HG02610 (cell line): ENCODE measurements around the gene MT3.
"Not testable (repeated sequence)": the region's sequence is repeated elsewhere in the genome, so short reads cannot be mapped to it uniquely, and the experiment has no call there.

Experiments used
- ATAC-seq: cut with Tn5 transposase; IDR thresholded peaks from one replicate; pipeline ENCODE4 v1.9.1; 2021; ENCODE audit warnings: mild to moderate bottlenecking, moderate library complexity; ENCODE audit not compliant: unreplicated experiment

MT3 gene

DNA sequence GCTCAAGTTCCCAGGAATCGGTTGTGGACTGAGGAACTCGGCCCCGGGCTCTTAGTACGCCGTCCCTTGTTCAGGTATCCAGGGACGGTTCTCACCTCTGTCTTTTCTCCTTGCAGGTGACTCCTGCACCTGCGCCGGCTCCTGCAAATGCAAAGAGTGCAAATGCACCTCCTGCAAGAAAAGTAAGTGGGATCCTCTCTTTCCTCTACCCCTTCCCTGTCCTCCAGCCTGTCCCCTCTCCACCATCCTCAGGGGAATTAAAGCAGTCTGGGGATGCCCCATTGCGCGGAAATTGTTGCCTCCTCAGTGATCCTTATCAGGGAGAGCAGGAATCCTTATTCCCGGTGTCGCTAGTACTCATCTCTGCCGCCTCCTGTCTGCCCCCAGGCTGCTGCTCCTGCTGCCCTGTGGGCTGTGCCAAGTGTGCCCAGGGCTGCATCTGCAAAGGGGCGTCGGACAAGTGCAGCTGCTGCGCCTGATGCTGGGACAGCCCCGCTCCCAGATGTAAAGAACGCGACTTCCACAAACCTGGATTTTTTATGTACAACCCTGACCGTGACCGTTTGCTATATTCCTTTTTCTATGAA, 19.6 kb downstream of the MT3 start:
- ATAC-seq = no peak

DNA sequence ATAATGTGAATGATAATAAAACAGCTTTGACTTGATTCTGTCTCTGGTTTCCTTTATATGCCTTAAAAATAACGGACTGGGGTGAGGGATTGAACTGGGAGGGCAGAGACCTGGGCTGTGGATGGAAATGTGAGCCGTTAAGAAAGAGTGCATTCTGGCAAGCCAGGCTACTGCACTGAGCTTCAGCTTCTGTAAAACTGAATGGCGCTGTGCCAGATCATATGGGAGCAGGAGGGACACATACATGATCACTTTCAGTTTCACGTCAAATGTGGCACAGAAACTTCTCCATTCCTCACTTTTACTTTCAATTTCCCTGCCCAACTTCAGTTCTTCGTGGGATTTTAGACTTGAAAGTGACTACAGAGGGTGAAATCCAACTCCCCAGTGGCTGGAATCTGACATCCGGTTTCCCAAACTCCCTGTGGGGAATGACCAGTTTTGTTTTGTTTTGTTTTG, 20.2 kb downstream of the MT3 start:
- ATAC-seq = peak; percentile 34

DNA sequence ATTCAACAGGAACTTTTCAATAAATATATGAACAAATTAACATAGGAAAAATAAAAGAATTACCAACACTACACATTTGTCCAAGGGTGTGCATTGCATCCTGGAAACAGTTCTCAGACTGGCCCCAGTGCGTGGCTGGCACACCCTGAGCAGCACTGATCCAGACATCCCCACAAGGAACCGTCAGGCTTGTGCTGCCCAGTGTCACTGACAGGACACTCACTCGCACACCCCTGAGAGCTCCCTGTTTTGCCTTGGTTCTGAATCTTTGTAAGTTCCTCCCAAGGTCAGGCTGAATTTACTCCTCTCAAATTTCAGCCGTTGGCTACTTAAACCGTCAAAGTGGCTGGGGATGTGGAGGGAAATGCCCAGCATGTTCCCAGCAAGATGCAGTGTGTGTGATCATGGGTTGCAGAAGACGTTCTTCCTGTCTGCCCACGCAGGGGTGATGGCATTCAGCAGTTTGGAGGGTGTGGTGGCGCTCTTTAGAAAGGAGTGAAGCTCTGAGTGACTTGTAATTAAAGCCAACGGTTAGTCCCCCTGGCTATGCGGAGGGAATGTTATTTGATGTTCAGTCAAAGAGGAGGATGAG, 20.8 kb downstream of the MT3 start:
- ATAC-seq = peak; percentile 24

DNA sequence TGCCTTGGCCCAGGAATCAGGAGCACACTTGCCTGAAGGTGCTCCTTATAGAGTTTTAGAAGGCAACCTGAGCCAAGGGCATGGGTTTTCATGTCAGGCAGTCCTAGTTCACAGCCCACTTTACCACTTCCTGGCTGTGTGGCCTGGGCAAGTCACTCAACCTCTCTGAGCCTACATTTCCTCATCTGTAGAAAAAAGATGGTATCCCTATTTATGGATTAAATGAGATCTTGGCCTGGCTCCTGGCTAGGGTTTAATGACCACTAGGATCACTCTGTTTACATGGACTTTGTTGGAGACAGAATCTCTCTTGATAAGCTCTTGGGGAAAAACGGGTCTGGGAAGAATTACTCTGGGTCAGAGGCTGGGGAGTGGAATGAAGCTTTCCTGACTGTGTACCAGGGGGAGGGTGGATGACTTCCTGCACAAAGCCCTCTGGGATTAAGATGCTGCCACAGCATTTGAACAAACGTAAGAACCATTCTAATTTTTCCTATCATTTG, 21.3 kb downstream of the MT3 start:
- no peak for ATAC-seq

DNA sequence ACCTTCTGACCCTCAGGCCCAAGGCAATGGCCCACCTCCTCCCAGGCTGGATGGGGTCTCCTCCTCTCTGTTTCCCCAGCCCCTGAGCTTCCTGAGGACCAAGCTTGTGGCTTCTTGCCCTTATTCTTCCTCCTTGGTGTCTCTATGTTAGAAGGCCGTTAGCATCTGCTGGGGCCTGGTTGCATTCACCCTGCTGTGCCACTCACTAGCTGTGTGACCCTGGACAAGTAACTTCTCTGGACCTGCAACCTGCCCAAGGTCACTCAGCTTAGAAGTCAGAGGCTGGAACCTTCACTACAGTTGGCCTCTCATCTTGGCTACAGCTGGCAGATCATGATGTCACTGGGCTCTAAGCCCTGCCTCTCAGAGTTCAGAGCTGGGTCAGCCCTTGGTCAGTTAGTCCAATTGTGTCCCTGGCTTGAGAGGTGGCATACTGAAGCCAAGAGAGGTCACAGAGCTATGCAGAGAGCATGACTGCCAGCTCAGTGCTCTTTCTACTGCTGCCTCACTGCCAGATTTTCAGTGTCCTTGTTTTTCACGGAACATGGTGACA, 22.0 kb downstream of the MT3 start:
- no peak for ATAC-seq

DNA sequence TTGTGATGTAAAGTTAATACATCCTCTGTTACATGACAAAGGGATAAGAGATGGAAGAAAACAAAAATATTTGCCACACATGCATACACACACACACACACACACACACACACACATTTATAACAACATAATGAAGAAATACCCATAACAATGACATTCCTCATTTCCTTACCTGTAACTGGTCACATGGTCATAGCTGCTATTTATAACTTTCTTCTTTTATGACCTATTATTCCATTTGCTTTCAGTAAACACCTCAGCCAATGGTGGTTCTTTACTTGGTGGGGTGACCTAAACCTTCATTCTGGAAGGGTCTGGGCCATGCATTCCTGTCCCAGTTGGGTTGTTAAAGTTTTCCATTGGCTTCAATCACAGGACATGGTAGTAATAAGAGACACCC, 24.4 kb downstream of the MT3 start:
- ATAC-seq = no peak

DNA sequence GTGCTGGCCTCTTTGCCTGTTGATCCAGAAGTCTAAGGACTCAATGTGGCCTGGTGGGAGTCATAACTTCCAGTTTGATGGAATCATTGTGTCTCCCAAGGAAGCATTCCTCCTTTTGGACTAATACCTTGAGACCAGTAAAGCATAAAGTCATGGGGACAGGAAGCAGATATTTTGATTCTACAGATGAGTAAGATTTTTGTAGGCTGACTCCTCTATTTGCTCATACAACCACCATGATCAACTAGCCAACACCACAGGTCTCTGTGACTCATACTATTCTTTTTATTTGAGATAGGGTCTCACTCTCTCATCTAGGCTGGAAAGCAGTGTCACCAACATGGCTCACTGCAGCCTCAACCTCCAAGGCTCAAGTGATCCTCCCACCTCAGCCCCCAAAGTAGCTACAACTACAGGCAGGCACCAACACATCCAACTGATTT, 25.2 kb downstream of the MT3 start:
- peak; percentile 72 for ATAC-seq

DNA sequence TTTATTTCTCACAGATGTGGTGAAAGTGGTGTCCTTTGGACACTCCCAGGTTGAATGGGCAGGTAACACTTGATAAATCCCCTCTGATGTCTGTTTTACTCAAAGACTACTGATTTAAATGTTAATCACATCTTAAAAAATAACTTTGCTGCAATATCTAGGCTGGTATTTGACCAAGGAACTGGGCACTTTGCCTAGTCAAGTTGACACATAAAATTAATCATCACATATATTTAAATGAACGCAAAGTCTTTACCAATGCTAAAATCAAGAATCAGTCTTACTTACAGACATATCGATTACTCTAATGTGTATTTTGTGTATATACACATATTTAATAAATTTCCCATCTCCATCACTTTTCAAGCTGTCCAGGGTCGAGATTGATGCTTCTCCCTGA, 26.0 kb downstream of the MT3 start:
- ATAC-seq = no peak

DNA sequence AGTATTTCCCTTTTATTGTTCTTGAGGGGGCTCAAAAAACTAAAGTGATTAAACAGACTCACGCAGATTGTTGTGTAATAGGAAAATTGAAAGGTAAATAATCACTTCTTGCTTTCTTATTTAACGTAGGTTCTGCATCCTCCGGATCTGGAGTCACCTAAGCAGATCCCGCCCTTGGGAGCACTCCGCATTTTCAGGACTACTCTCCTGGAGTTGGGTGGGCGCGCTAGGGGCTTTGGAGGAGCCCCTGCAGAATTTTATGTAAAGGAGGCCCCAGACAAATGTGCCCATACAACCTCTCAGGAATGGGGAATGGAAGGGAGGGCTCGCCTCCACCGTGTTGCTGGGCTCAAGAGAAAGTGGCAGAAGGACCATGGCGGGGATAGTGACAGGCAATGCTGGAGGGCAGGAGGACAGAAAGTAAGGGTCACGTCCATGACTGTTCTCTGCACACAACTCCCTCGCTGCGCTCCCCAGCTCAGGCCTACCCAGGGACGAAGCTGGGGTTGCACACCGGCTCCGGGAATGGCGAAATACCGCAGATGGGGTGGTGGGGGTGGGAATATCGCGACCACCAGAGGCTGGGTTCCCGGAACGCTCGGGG, 27.4 kb downstream of the MT3 start:
- ATAC-seq = no peak

DNA sequence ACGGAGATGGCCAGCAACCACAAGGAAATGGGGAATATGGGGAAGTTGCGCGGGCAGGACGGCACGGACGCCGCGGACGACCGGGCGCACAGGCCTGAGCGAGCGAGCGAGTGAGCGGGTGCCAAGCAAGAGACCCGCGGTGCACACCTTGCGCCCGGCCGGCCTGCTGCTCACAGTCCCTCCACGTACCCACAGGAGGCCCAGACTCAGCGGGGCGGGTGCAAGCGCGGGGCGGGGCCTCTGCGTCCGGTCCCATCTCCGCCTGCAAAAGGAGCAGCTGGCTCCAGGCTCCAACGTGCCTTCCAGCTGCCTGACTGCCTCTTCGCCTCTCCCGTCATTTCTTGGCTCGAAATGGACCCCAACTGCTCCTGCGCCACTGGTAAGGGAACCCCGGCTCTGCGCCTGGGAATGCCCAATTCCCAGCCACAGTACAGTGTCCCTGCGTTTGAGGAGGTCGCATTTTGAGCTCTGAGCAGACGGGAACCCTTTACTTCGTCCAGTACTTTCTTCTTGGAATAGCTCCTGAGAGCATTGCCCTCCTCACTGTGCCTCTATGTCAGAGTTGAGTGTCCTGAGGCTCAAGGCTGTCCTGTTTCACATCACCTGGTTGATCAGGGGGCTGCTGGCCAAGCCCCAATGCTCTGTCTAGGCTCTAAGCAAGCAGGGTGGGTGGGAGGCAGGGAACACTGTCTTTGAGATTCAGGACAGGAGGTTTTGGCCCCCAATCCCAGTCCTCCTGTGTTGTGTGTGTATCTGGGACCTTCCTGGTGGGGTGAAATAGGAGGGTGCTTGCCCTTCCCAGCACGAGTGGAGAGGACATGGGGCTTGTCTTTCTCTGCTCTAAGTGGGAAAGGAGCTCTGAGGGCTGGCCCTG, 28.1 kb downstream of the MT3 start:
- no peak for ATAC-seq

DNA sequence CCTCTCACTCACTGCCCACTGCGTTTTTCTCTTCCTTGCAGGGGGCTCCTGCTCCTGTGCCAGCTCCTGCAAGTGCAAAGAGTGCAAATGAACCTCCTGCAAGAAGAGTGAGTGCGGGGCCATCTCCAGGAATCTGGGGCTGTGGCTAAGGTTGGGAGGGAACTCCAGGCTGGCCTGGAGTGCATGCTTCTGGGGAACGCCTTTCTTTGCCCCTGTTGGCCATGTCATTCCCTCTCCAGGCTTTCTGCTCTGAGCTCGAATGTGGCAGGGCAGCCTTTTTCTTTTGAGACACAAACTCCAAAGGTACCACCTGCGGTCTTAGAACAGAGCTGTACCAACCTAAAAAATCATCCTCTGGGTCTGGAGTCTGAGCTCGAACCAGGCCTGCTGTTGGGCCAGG, 28.8 kb downstream of the MT3 start:
- ATAC-seq = no peak

DNA sequence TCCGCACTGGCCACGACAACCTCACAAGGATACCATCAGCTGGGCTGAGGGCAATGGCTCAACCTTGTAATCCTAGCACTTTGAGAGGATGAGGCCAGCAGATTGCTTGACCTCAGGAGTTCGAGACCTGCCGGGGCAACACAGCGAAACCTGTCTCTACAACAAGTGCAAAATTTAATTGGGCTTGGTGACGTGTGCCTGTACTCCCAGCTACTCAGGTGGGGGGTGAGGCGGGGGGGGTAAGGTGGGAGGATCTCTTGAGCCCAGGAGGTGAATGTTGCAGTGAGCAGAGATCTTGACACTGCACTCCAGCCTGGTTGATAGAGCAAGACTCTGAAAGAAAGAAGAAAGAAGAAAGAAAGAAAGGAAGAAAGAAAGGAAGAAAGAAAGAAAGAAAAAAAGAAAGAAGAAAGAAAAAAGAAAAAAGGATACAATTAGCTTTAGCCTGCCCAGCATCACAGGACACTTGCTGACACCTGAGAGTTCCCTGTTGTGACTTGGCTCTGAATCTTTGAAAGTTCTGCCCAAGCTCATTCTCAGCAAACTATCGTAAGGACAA, 31.1 kb downstream of the MT3 start:
- ATAC-seq = no peak

DNA sequence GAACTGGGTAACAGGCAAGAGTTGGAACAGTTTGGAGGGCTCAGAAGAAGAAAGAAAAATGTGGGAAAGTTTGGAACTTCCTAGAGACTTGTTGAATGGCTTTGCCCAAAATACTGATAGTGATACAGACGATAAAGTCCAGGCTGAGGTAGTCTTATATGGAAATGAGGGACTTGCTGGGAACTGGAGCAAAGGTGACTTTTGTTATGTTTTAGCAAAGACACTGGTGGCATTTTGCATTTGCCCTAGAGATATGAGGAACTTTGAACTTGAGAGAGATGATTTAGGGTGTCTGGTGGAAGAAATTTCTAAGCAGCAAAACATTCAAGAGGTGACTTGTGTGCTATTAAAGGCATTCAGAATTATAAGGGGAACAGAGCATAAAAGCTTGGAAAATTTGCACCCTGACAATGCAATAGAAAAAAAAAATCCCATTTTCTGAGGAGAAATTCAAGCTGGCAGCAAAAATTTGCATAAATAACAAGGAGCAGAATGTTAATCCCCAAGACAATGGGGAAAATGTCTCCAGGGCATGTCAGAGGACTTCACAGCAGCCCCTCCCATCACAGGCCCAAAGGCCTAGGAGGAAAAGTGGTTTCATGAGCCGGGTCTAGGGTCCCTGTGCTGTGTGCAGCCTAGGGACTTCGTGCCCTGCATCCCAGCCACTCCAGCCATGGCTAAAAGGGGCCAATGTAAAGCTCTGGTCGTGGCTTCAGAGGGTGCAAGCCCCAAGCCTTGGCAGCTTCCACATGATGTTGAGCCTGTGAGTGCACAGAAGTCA, 32.5 kb downstream of the MT3 start:
- not testable (repeated sequence) for ATAC-seq

DNA sequence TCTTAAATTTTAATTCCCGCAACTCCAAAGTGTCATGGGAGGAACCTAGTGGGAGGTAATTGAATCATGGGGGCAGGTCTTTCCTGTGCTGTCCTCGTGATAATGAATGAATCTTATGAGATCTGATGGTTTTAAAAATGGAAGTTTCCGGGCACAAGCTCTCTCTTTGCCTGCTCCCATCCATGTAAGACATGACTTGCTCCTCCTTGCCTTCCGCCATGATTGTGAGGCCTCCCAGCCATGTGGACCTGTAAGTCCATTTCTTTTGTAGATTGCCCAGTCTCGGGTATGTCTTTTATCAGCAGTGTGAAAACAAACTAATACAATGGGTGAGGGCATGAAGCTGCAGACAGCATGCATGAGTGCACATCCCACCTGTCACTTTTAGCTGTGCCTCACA, 33.9 kb downstream of the MT3 start:
- not testable (repeated sequence) for ATAC-seq

DNA sequence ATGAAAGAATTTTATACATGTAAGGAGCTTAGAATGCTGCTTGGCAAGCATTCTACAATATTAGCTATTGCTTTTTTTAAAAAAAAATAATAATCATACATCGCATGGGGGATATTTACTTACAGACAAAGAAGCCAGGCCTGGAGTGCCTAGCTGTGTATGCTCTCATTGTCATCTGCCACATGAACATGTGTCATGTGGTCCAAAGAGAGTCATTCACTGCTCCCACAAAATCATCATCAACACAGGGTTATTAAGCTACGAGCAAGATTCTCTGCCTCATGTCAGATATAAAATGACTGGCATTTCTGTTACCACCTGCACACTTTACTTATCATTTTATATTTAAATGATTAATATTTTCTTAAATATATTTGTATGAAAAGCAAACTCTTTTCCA, 34.3 kb downstream of the MT3 start:
- ATAC-seq = no peak

DNA sequence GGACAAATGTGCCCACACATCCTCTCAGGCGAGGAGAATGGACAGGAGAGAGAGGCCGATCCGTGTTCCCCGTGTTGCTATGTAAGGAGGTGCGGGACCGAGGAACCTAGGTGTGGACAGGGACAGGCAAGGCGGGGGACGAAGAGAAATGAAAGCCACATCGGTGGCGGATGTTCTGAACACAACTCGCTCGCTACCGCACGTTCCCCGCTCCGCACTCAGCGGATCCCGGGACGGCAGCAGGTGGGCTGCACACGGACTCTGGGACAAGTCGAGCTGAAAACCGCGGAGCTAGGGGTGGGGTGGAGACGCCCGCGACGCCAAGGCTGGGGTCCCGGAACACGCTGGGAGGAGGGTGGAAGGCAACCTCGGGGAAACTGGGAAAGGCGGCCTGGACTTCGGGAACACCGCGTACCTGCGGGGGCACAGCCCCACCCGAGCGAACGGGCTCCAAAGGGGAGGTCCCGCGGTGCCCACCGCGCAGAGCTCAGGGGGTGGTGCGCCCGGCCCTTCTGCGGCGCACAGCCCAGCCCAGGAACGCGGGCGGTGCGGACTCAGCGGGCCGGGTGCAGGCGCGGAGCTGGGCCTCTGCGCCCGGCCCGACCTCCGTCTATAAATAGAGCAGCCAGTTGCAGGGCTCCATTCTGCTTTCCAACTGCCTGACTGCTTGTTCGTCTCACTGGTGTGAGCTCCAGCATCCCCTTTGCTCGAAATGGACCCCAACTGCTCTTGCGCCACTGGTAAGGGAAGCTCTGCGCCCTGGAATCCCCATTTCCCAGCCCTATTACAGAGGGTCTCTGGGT, 36.0 kb downstream of the MT3 start, which contains the start of gene MT1E:
MT1E (plus strand) TSS at position 642 of the 803 bp plus-strand sequence; CDS start at position 713, 71 bp downstream.
- peak; percentile 38 for ATAC-seq

DNA sequence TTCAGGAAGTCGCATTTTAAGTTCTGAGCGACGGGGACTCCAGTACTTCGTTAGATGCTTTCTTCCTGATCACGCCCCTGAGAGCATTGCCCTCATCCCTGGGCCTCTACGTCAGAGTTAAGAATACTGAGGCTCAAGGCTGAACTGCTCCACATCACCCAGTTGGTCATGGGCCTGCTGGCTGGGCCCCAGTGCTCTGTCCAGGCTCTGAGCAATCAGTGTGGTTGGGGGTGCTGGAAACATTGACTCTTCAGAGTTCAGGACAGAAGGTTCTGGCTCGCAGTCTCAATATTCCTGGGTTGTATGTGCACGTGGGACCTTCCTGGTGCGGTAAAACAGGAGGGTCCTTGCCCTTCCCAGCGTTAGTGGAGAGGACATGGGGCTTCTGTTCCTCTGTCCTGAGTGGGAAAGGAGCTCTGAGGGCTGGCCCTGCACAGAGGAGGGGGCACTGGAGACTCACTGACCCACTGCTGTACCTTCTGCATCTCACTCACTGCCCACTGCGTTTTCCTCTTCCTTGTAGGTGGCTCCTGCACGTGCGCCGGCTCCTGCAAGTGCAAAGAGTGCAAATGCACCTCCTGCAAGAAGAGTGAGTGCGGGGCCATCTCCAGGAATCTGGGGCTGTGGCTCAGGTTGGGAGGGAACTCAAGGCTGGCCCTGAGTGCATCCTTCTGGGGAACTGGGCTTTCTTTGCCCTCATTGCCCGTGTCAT, 36.8 kb downstream of the MT3 start:
- ATAC-seq = no peak

DNA sequence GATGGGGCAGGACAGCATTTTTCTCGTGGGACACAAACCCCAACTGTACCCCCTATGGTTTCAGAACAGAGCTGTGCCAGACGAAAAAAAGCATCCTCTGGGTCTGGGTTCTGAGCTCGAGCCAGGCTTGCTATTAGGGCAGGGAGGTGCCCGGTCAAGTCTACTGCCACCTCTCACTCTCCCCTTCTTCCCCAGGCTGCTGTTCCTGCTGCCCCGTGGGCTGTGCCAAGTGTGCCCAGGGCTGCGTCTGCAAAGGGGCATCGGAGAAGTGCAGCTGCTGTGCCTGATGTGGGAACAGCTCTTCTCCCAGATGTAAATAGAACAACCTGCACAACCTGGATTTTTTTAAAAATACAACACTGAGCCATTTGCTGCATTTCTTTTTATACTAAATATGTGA, 37.4 kb downstream of the MT3 start:
- ATAC-seq = no peak
